Mesenchymal stem cell (in vitro differentiated cells and primary cell): ENCODE results near the gene SYT17.

Source experiments
- DNase-seq: peaks from one replicate; pipeline ENCODE4 v3.0.0-alpha.2; 2013
- H2AFZ ChIP-seq: one replicate; pipeline ENCODE4 v1.6.1; 2013; ENCODE audit warnings: low read depth, mild to moderate bottlenecking, control low read depth, inconsistent platforms, low read length, moderate library complexity
- H2AK5ac ChIP-seq: 2 replicates; pipeline ENCODE4 v1.6.1; 2013; ENCODE audit warnings: low read length, moderate library complexity, mild to moderate bottlenecking, inconsistent platforms; ENCODE audit not compliant: severe bottlenecking
- H2BK120ac ChIP-seq: one replicate; pipeline ENCODE4 v1.6.1; 2013; ENCODE audit warnings: low read depth, mild to moderate bottlenecking, inconsistent platforms, low read length, moderate library complexity
- H2BK12ac ChIP-seq, 2 experiments: one replicate each; pipeline ENCODE4 v1.6.1; 2013; ENCODE audit warnings: inconsistent platforms in 2 of 2, low read length in 2 of 2, mild to moderate bottlenecking in 2 of 2, moderate library complexity in 2 of 2, control low read depth in 1 of 2
- H2BK15ac ChIP-seq: one replicate; pipeline ENCODE4 v1.6.1; 2013; ENCODE audit warnings: mild to moderate bottlenecking, low read depth, inconsistent platforms; ENCODE audit not compliant: poor library complexity, severe bottlenecking
- H2BK5ac ChIP-seq: 2 replicates; pipeline ENCODE4 v1.6.1; 2013; ENCODE audit warnings: low read depth, mild to moderate bottlenecking, low read length, control low read depth, inconsistent platforms; ENCODE audit not compliant: poor library complexity, severe bottlenecking
- H3K14ac ChIP-seq, 2 experiments: one replicate each; pipeline ENCODE4 v1.6.1; 2013; ENCODE audit warnings: inconsistent platforms in 2 of 2, low read length in 2 of 2, control low read depth in 1 of 2, mild to moderate bottlenecking in 1 of 2, moderate library complexity in 1 of 2
- H3K18ac ChIP-seq, 2 experiments: one replicate each; pipeline ENCODE4 v1.6.1; 2013; ENCODE audit warnings: inconsistent platforms in 2 of 2, low read length in 2 of 2, control low read depth in 1 of 2, low read depth in 1 of 2, mild to moderate bottlenecking in 1 of 2
- H3K23ac ChIP-seq, 2 experiments: one replicate each; pipeline ENCODE4 v1.6.1; 2013; ENCODE audit warnings: inconsistent platforms in 2 of 2, low read length in 2 of 2, mild to moderate bottlenecking in 2 of 2, moderate library complexity in 2 of 2, control low read depth in 1 of 2
- H3K27ac ChIP-seq: 2 replicates; pipeline ENCODE4 v1.5.1; 2013; ENCODE audit warnings: mild to moderate bottlenecking, moderate library complexity, low read length, control low read depth, inconsistent platforms; ENCODE audit not compliant: poor library complexity, severe bottlenecking
- H3K27me3 ChIP-seq, 2 experiments: 2 replicates each; pipeline versions ENCODE4 v1.6.1 to v1.7.0; 2013; ENCODE audit warnings: low read length in 2 of 2, mild to moderate bottlenecking in 2 of 2, moderate library complexity in 2 of 2, control low read depth in 1 of 2, inconsistent platforms in 1 of 2; ENCODE audit not compliant: control insufficient read depth in 1 of 2, insufficient read depth in 1 of 2
- H3K36me3 ChIP-seq, 2 experiments: 2 replicates each; pipeline versions ENCODE4 v1.6.1 to v1.7.0; 2013; ENCODE audit warnings: low read length in 2 of 2, control low read depth in 1 of 2, inconsistent platforms in 1 of 2, low read depth in 1 of 2, mild to moderate bottlenecking in 1 of 2; ENCODE audit not compliant: insufficient read depth in 2 of 2, control insufficient read depth in 1 of 2
- H3K4ac ChIP-seq, 2 experiments: one replicate each; pipeline ENCODE4 v1.6.1; 2013; ENCODE audit warnings: inconsistent platforms in 2 of 2, low read length in 2 of 2, mild to moderate bottlenecking in 2 of 2, moderate library complexity in 2 of 2, control low read depth in 1 of 2, low read depth in 1 of 2
- H3K4me1 ChIP-seq: 2 replicates; pipeline ENCODE4 v1.6.1; 2013; ENCODE audit warnings: low read depth, low read length, control low read depth; ENCODE audit not compliant: control insufficient read depth, insufficient read depth
- H3K4me2 ChIP-seq: 2 replicates; pipeline ENCODE4 v1.6.1; 2013; ENCODE audit warnings: low read length, mild to moderate bottlenecking, inconsistent platforms; ENCODE audit not compliant: poor library complexity, severe bottlenecking
- H3K4me3 ChIP-seq, 2 experiments: 2 replicates each; pipeline versions ENCODE4 v1.5.1 to v1.7.0; 2013; ENCODE audit warnings: low read length in 2 of 2, mild to moderate bottlenecking in 2 of 2, control low read depth in 1 of 2, low read depth in 1 of 2; ENCODE audit not compliant: insufficient read depth in 1 of 2
- H3K79me1 ChIP-seq: replicated peaks from 2 replicates; pipeline ENCODE4 v1.6.1; 2013; ENCODE audit warnings: mild to moderate bottlenecking, control low read depth, low read length, inconsistent platforms; ENCODE audit not compliant: poor library complexity, severe bottlenecking
- H3K9ac ChIP-seq: 2 replicates; pipeline ENCODE4 v1.7.0; 2013; ENCODE audit warnings: mild to moderate bottlenecking, low read length, moderate library complexity
- H3K9me3 ChIP-seq: 2 replicates; pipeline ENCODE4 v1.7.0; 2013; ENCODE audit warnings: mild to moderate bottlenecking, low read length; ENCODE audit not compliant: control insufficient read depth
- H4K8ac ChIP-seq: one replicate; pipeline ENCODE4 v1.6.1; 2013; ENCODE audit warnings: inconsistent platforms, mild to moderate bottlenecking, low read length, moderate library complexity
- H4K91ac ChIP-seq: one replicate; pipeline ENCODE4 v1.6.1; 2013; ENCODE audit warnings: mild to moderate bottlenecking, low read length, inconsistent platforms
- WGBS: methylation state at CpG from one replicate; pipeline ENCODE4 v1.1.7; 2013; ENCODE audit warnings: mixed read lengths; 5-methylcytosine and 5-hydroxymethylcytosine counted together

SYT17 gene

DNA sequence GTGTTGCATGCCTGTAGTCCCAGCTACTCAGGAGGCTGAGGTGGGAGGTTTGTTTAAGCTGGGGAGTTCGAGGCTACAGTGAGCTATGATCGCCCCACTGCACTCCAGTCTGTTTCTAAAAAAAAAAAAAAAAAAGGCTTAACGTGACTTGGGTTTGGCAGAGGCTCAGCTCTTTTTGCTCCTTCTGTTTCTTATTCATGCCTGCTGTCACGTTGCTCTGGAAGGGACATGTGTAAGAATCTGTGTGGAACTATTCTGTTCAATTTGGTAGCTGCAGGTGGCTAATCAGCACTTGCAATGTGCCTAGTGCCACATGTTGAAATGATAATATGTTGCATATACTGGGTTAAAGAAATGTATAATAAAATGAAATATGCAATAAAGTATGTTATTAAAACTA is 20.9 kb upstream of the SYT17 start:
- Histone ChIP-seq H4K91ac (no peak overlapping the region), H2AK5ac (no peak overlapping the region), H3K79me1 (no peaks in the 10 kb centered on the region), H3K4ac (no peak overlapping the region), H2BK12ac (no peak overlapping the region), H2BK15ac (no peak overlapping the region), H2BK5ac (no peak overlapping the region), H4K8ac (no peak overlapping the region), H3K4me3 (no peak overlapping the region), H3K9me3 (no peaks in the 10 kb centered on the region), H3K4me2 (no peak overlapping the region), H3K9ac (no peak overlapping the region), H3K36me3 (no peaks in the 10 kb centered on the region), H3K23ac (no peak overlapping the region), H3K27ac (no peak overlapping the region), H3K18ac (no peak overlapping the region), H2AFZ (no peak overlapping the region), H3K4me1 (no peaks in the 10 kb centered on the region), H3K14ac (no peak overlapping the region), H3K27me3 (peaks cover 9 to 17% of the 10 kb centered on the region in 2 experiments), H2BK120ac (no peak overlapping the region)
- no peak for DNase-seq
- WGBS: 83% methylated on average over 4 of the region's 4 CpGs

DNA sequence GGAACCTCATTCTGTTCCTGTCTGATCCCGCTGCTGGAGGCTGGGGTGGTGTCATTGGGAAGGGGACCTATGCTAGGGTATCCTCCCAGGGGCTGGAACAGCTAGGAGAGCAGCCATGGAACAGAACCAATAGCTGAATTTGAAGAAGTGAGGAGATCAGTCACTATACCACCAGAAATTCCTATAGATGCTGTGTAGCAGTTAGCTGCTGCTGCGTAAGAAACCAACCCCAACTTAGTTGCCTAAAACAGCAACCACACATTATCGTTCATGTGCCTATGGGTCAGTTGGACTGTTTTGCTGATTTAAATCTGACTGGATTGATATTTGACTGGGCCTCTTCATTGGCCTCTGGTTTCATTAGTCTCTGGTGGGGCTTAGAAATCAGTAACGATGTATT is 20.4 kb upstream of the SYT17 start:
- H3K36me3 ChIP-seq: no peaks in the 10 kb centered on the region
- H3K9ac ChIP-seq: no peak overlapping the region
- no peak overlapping the region for H3K14ac ChIP-seq
- H2AFZ ChIP-seq: no peak overlapping the region
- no peak overlapping the region for H3K4me2 ChIP-seq
- H2BK12ac ChIP-seq: no peak overlapping the region
- no peak overlapping the region for H2AK5ac ChIP-seq
- no peaks in the 10 kb centered on the region for H3K4me1 ChIP-seq
- H3K27ac ChIP-seq: no peak overlapping the region
- no peak overlapping the region for H4K91ac ChIP-seq
- no peak overlapping the region for H3K18ac ChIP-seq
- 88% methylated on average over 2 of the region's 4 CpGs for WGBS
- H2BK15ac ChIP-seq: no peak overlapping the region
- no peak for DNase-seq
- no peak overlapping the region for H3K4ac ChIP-seq
- H3K27me3 ChIP-seq: peaks cover 9 to 17% of the 10 kb centered on the region in 2 experiments
- no peak overlapping the region for H3K23ac ChIP-seq
- no peak overlapping the region for H2BK120ac ChIP-seq
- H3K9me3 ChIP-seq: no peaks in the 10 kb centered on the region
- no peak overlapping the region for H2BK5ac ChIP-seq
- H3K79me1 ChIP-seq: no peaks in the 10 kb centered on the region
- no peak overlapping the region for H3K4me3 ChIP-seq
- H4K8ac ChIP-seq: no peak overlapping the region

DNA sequence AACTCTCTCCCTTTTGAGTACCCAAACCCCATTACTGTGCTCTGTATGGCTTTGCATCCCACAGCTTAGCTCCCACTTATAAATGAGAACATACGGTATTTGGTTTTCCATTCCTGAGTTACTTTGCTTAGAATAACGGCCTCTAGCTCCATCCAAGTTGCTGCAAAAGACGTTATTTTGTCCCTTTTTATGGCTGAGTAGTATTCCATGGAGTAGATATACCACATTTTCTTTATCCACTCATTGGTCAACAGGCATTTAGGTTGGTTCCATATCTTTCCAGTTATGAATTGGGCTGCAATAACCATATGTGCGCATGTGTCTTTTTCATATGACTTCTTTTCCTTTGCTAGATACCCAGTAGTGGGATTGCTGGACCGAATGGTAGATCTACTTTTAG is 19.9 kb upstream of the SYT17 start:
- H3K9ac ChIP-seq: no peak overlapping the region
- H3K23ac ChIP-seq: no peak overlapping the region
- no peak overlapping the region for H2AK5ac ChIP-seq
- no peak overlapping the region for H3K14ac ChIP-seq
- no peak overlapping the region for H3K4me3 ChIP-seq
- H3K27ac ChIP-seq: no peak overlapping the region
- no peaks in the 10 kb centered on the region for H3K36me3 ChIP-seq
- H3K79me1 ChIP-seq: no peaks in the 10 kb centered on the region
- no peak overlapping the region for H2BK12ac ChIP-seq
- H2BK15ac ChIP-seq: no peak overlapping the region
- no peaks in the 10 kb centered on the region for H3K9me3 ChIP-seq
- no peaks in the 10 kb centered on the region for H3K4me1 ChIP-seq
- no peak overlapping the region for H2AFZ ChIP-seq
- H3K4ac ChIP-seq: no peak overlapping the region
- WGBS: 100% methylated on average over 2 of the region's 5 CpGs
- no peak overlapping the region for H4K8ac ChIP-seq
- H2BK5ac ChIP-seq: no peak overlapping the region
- H4K91ac ChIP-seq: no peak overlapping the region
- DNase-seq: no peak
- peaks cover 9 to 17% of the 10 kb centered on the region in 2 experiments for H3K27me3 ChIP-seq
- H2BK120ac ChIP-seq: no peak overlapping the region
- H3K4me2 ChIP-seq: no peak overlapping the region
- no peak overlapping the region for H3K18ac ChIP-seq

DNA sequence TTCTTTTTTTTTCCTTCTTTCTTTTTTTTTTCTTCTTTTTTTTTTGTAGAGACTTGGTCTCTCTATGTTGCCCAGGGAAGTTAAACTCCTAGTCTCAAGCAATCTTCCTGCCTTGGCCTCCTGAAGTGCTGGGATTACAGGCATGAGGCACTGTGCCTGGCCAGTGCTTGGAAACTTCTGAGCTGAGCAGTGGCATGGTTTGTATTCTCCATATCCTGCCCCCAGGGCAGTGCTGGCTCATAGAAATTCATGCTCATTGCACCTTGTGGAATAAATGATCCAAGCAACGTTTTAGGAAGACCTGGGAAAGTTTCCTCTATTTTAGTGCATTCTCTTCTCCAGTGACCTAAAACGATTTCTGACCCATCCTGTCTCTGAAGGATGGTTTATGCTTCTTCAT is 16.7 kb upstream of the SYT17 start:
- H3K14ac ChIP-seq: no peak overlapping the region
- H3K23ac ChIP-seq: no peak overlapping the region
- no peaks in the 10 kb centered on the region for H3K79me1 ChIP-seq
- H2AK5ac ChIP-seq: no peak overlapping the region
- H2AFZ ChIP-seq: no peak overlapping the region
- no peak overlapping the region for H2BK12ac ChIP-seq
- no peaks in the 10 kb centered on the region for H3K4me1 ChIP-seq
- no peak overlapping the region for H2BK15ac ChIP-seq
- 77% methylated on average over 2 of the region's 2 CpGs for WGBS
- H3K27ac ChIP-seq: no peak overlapping the region
- H3K4ac ChIP-seq: no peak overlapping the region
- H4K8ac ChIP-seq: no peak overlapping the region
- no peak overlapping the region for H2BK120ac ChIP-seq
- no peak overlapping the region for H2BK5ac ChIP-seq
- DNase-seq: no peak
- H3K9ac ChIP-seq: no peak overlapping the region
- peaks cover 6 to 11% of the 10 kb centered on the region in 2 experiments for H3K27me3 ChIP-seq
- H3K4me2 ChIP-seq: no peak overlapping the region
- H3K4me3 ChIP-seq: no peak overlapping the region
- H4K91ac ChIP-seq: no peak overlapping the region
- H3K18ac ChIP-seq: no peak overlapping the region
- H3K9me3 ChIP-seq: peaks cover 7% of the 10 kb centered on the region
- H3K36me3 ChIP-seq: no peaks in the 10 kb centered on the region
